Vagina (tissue), 2 donors: ENCODE data around the gene MANEAL. TPM values are rescaled to one million over a fixed set of nuclear protein-coding genes. Genes with fewer than 3 reads are reported as not detected.

Source experiments
- DNase-seq, 2 donors: peaks; one replicate each; pipeline ENCODE4 v3.0.0-alpha.2; 2017; ENCODE audit errors: extremely low spot score in 2 of 2
- H3K27ac ChIP-seq: fragments of 200-600 bp; sonication (generic); one replicate; pipeline ENCODE4 v1.5.1; 2019
- H3K27me3 ChIP-seq: fragments of 200-600 bp; sonication (generic); one replicate; pipeline ENCODE4 v1.5.1; 2019
- H3K36me3 ChIP-seq, 2 donors: fragments of 200-600 bp; sonication (generic); one replicate each; pipeline ENCODE4 v1.5.1; 2017 to 2019
- H3K4me1 ChIP-seq: fragments of 200-600 bp; sonication (generic); one replicate; pipeline ENCODE4 v1.5.1; 2019
- H3K4me3 ChIP-seq, 2 donors: fragments of 200-600 bp; sonication (generic); 1 replicate in 1 of 2; 2 replicates in 1 of 2; pipeline ENCODE4 v1.5.1; 2016 to 2019
- H3K9me3 ChIP-seq: fragments of 200-600 bp; sonication (generic); one replicate; pipeline ENCODE4 v1.5.1; 2019
- CTCF ChIP-seq, 3 experiments: fragments of 450-650 bp in 2 of 3; fragments of 200-600 bp in 1 of 3; sonication (generic) in 1 of 3; IDR thresholded peaks; one replicate each; pipeline ENCODE4 v1.5.1; 2017 to 2019; ENCODE audit warnings: antibody characterized with exemption in 3 of 3, mild to moderate bottlenecking in 2 of 3, moderate library complexity in 2 of 3
- POLR2A ChIP-seq, 2 donors: fragments of 450-650 bp; IDR thresholded peaks; one replicate each; pipeline ENCODE4 v1.6.1; 2017; ENCODE audit warnings: antibody characterized with exemption in 2 of 2, mild to moderate bottlenecking in 2 of 2, moderate library complexity in 2 of 2
- POLR2AphosphoS5 ChIP-seq, 2 donors: sonication (generic); formaldehyde crosslinking; IDR thresholded peaks; one replicate each; pipeline ENCODE4 v1.9.0; 2017; ENCODE audit warnings: antibody characterized with exemption in 2 of 2, mild to moderate bottlenecking in 2 of 2, low read depth in 1 of 2; ENCODE audit not compliant: insufficient read depth in 1 of 2
- intact Hi-C: fragments of 100-400 bp; cut with DNase I; formaldehyde crosslinking; loops from one replicate; pipeline ENCODE4 v1.15.1; 2023
- total RNA-seq: library from RNA; depleted of rRNA; stranded (reverse); fragments of >200 nt; gene quantifications from one replicate; pipeline ENCODE4 v1.2.3, GENCODE V29; 2016

MANEAL gene
- total RNA-seq, 1 donor from 2014 or later, result 3.2 TPM

GRCh38 chr1:37845786-37846185 is 52.1 kb downstream of the MANEAL start:
- H3K9me3 ChIP-seq, result no peaks in the 10 kb centered on the region
- TF ChIP-seq POLR2AphosphoS5 (IDR thresholded peaks at IDR 0.05; ENCODE audit: insufficient read depth in 1 of 2, low read depth in 1 of 2) (no peak), POLR2A (IDR thresholded peaks at IDR 0.05) (no peak), CTCF (IDR thresholded peaks at IDR 0.05) (no peak)
- H3K36me3 ChIP-seq, result no peaks in the 10 kb centered on the region
- H3K27ac ChIP-seq, result no peak overlapping the region
- peaks cover 51% of the 10 kb centered on the region for H3K4me1 ChIP-seq
- intact Hi-C loops, result no loop called here
- H3K27me3 ChIP-seq, result no peaks in the 10 kb centered on the region
- no peak overlapping the region for H3K4me3 ChIP-seq
- DNase-seq, result no peak

GRCh38 chr1:37846647-37847339 is 53.1 kb downstream of the MANEAL start:
- TF ChIP-seq POLR2AphosphoS5 (IDR thresholded peaks at IDR 0.05; ENCODE audit: insufficient read depth in 1 of 2, low read depth in 1 of 2), result no peak
- no peak for TF ChIP-seq CTCF (IDR thresholded peaks at IDR 0.05)
- no peak for TF ChIP-seq POLR2A (IDR thresholded peaks at IDR 0.05)
- DNase-seq, result no peak
- no peak overlapping the region for H3K4me3 ChIP-seq
- intact Hi-C loops, result no loop called here
- peaks cover 52% of the 10 kb centered on the region for H3K4me1 ChIP-seq
- no peaks in the 10 kb centered on the region for H3K36me3 ChIP-seq
- no peaks in the 10 kb centered on the region for H3K9me3 ChIP-seq
- no peaks in the 10 kb centered on the region for H3K27me3 ChIP-seq
- H3K27ac ChIP-seq, result no peak overlapping the region

- no peaks in the 10 kb centered on the region for H3K9me3 ChIP-seq
- H3K27ac ChIP-seq, result no peak overlapping the region
- intact Hi-C loops, result no loop called here
- no peak for DNase-seq
- H3K27me3 ChIP-seq, result no peaks in the 10 kb centered on the region
- H3K4me3 ChIP-seq, result no peak overlapping the region
- H3K36me3 ChIP-seq, result peaks cover 0 to 2% of the 10 kb centered on the region in 2 donors
- H3K4me1 ChIP-seq, result peaks cover 67% of the 10 kb centered on the region
- TF ChIP-seq CTCF (IDR thresholded peaks at IDR 0.05), result no peak
- no peak for TF ChIP-seq POLR2A (IDR thresholded peaks at IDR 0.05)
- no peak for TF ChIP-seq POLR2AphosphoS5 (IDR thresholded peaks at IDR 0.05; ENCODE audit: insufficient read depth in 1 of 2, low read depth in 1 of 2)
Observed at GRCh38 chr1:37849480-37849879, 55.8 kb downstream of the MANEAL start.

- Histone ChIP-seq H3K9me3 (no peaks in the 10 kb centered on the region), H3K4me3 (no peak overlapping the region), H3K27me3 (no peaks in the 10 kb centered on the region), H3K4me1 (peaks cover 71% of the 10 kb centered on the region), H3K27ac (no peak overlapping the region), H3K36me3 (peaks cover 0 to 5% of the 10 kb centered on the region in 2 donors)
- intact Hi-C loops, result loop anchor here (10.0 kb wide), 1 partner anchor 46 kb away; the partner anchor contains the start of genes C1orf122 and YRDC
- no peak for TF ChIP-seq CTCF (IDR thresholded peaks at IDR 0.05)
- peak in 1 of 2 donors; percentile 26 for TF ChIP-seq POLR2AphosphoS5 (IDR thresholded peaks at IDR 0.05; ENCODE audit: insufficient read depth in 1 of 2, low read depth in 1 of 2)
- DNase-seq, result no peak
Observed at GRCh38 chr1:37850352-37850955, 56.8 kb downstream of the MANEAL start.

Other genes starting within 250 kb of the MANEAL start
- 16.5 TPM for gene SNIP1, start 239.6 kb upstream of the MANEAL start, total RNA-seq
- 4.7 TPM for gene DNALI1, start 236.9 kb upstream of the MANEAL start, total RNA-seq
- gene GNL2, start 197.9 kb upstream of the MANEAL start, total RNA-seq, result 62.1 TPM
- gene RSPO1, start 159.0 kb upstream of the MANEAL start, total RNA-seq, result 23.3 TPM
- gene CDCA8, start 101.3 kb upstream of the MANEAL start, total RNA-seq, result 2.2 TPM
- 0.25 TPM for gene EPHA10, start 28.7 kb upstream of the MANEAL start, total RNA-seq
- gene C1orf122, start 13.9 kb downstream of the MANEAL start, total RNA-seq, result 51.8 TPM
- gene YRDC, start 14.4 kb downstream of the MANEAL start, total RNA-seq, result 9.1 TPM
- gene MTF1, start 65.7 kb downstream of the MANEAL start, total RNA-seq, result 9.3 TPM
- 31.2 TPM for gene INPP5B, start 153.2 kb downstream of the MANEAL start, total RNA-seq
- gene SF3A3, start 196.2 kb downstream of the MANEAL start, total RNA-seq, result 50.3 TPM
- 26.3 TPM for gene FHL3, start 211.7 kb downstream of the MANEAL start, total RNA-seq
- 18.7 TPM for gene UTP11, start 218.9 kb downstream of the MANEAL start, total RNA-seq